ENCODE data around the gene BOC. TPM values are rescaled to one million over a fixed set of nuclear protein-coding genes. Genes with fewer than 3 reads are reported as not detected.

Gene BOC
- total RNA-seq, 1 experiment from 2014 or later = 3.5 TPM

- Histone ChIP-seq H4K8ac (replicated peaks; ENCODE audit: insufficient read length, low read depth, low read length) (no peak overlapping the region), H2AFZ (ENCODE audit: low read length) (no peak overlapping the region), H2BK5ac (ENCODE audit: insufficient read length, low read length) (no peak overlapping the region), H3K56ac (ENCODE audit: insufficient read length, low read depth, low read length) (no peak overlapping the region), H2BK15ac (ENCODE audit: low read depth, low read length) (no peak overlapping the region), H2BK12ac (ENCODE audit: insufficient read length, low read depth, low read length) (no peak overlapping the region), H3K9ac (ENCODE audit: extremely low read depth, insufficient read length, low read length) (no peak overlapping the region), H3K4me2 (ENCODE audit: insufficient read depth, insufficient read length, low read length) (no peak overlapping the region), H3K4me1 (ENCODE audit: insufficient read depth, low read length) (peaks cover 6% of the 10 kb centered on the region; the same call in 1 of the 2 replicates), H3K18ac (ENCODE audit: insufficient read length, low read depth, low read length) (no peak overlapping the region), H3K23me2 (ENCODE audit: insufficient read length, low read depth, low read length, poor library complexity, severe bottlenecking) (no peaks in the 10 kb centered on the region), H2BK120ac (ENCODE audit: low read depth, low read length, poor library complexity, severe bottlenecking) (no peak overlapping the region), H3K9me3 (ENCODE audit: control insufficient read depth, low read depth, low read length) (no peaks in the 10 kb centered on the region), H3T11ph (ENCODE audit: low read length) (no peak overlapping the region), H3K27ac (ENCODE audit: insufficient read length, low read depth, low read length) (no peak overlapping the region), H3K27me3 (ENCODE audit: insufficient read depth, low read length) (no peaks in the 10 kb centered on the region), H3K14ac (ENCODE audit: insufficient read depth, low read length) (no peak overlapping the region), H4K91ac (ENCODE audit: insufficient read length, low read depth, low read length) (no peak overlapping the region), H2AK5ac (ENCODE audit: insufficient read length, low read length) (no peak overlapping the region), H4K5ac (ENCODE audit: insufficient read length, low read depth, low read length) (no peak overlapping the region), H3K79me1 (ENCODE audit: insufficient read depth, low read depth, low read length, poor library complexity, severe bottlenecking) (no peaks in the 10 kb centered on the region), H2BK20ac (ENCODE audit: low read depth, low read length, poor library complexity, severe bottlenecking) (no peak overlapping the region), H3K4ac (ENCODE audit: low read depth, low read length) (no peak overlapping the region), H4K20me1 (ENCODE audit: control insufficient read depth, insufficient read depth, insufficient read length) (no peaks in the 10 kb centered on the region), H3K79me2 (ENCODE audit: insufficient read depth, low read length) (no peaks in the 10 kb centered on the region), H3K23ac (ENCODE audit: insufficient read length, low read depth, low read length) (no peak overlapping the region)
- H3K4me3 Mint-ChIP-seq = no peak overlapping the region
- TF ChIP-seq CTCF (conservative IDR thresholded peaks at IDR 0.05) = no peak
- peak overlapping the region in 1 of 3 experiments; percentile 60; a peak in 1 of 7 replicates for H3K27ac Mint-ChIP-seq
- no CpG with 5 or more reads among the region's 1 CpG for WGBS (ENCODE audit: extremely low coverage, insufficient read length, low lambda C conversion rate)
- no peak for DNase-seq
- H3K4me1 Mint-ChIP-seq = peaks cover 11 to 13% of the 10 kb centered on the region in 2 experiments
- no peaks in the 10 kb centered on the region for H3K36me3 Mint-ChIP-seq (ENCODE audit: insufficient read depth in 1 of 3, low read depth in 3 of 3)
- no peaks in the 10 kb centered on the region for H3K9me3 Mint-ChIP-seq
- no peaks in the 10 kb centered on the region for H3K27me3 Mint-ChIP-seq (ENCODE audit: low read depth)
These were observed 37.1 kb upstream of the BOC start for GRCh38 chr3:113174304-113174703.
